Astrocyte of the hippocampus (primary cell): ENCODE results near the gene CCR5.
A peak's percentile ranks its signal among the peaks of the same experiment; 100 is the strongest.

Experiments
- DNase-seq: peaks from one replicate; pipeline ENCODE4 v3.0.0; 2011; ENCODE audit warnings: low read depth, low spot score

The CCR5 gene

GRCh38 chr3:46358466-46358865 lies 12.3 kb upstream of the CCR5 start:
- DNase-seq = no peak

- DNase-seq = peak; percentile 6
Measured at GRCh38 chr3:46359733-46360493, 10.8 kb upstream of the CCR5 start.

- no peak for DNase-seq
Measured at GRCh38 chr3:46360907-46361306, 9.8 kb upstream of the CCR5 start.

- DNase-seq = no peak
Measured at GRCh38 chr3:46361408-46362283, 9.1 kb upstream of the CCR5 start.

GRCh38 chr3:46365041-46365440 lies 5.7 kb upstream of the CCR5 start:
- no peak for DNase-seq

- DNase-seq = no peak
Measured at GRCh38 chr3:46365737-46366524, 4.8 kb upstream of the CCR5 start.

GRCh38 chr3:46367811-46368210 lies 2.9 kb upstream of the CCR5 start:
- no peak for DNase-seq

- no peak for DNase-seq
Measured at GRCh38 chr3:46368569-46368968, 2.2 kb upstream of the CCR5 start.

GRCh38 chr3:46369151-46369550 lies 1.6 kb upstream of the CCR5 start:
- DNase-seq = no peak

GRCh38 chr3:46369675-46370132 lies 1.0 kb upstream of the CCR5 start:
- no peak for DNase-seq

- no peak for DNase-seq
Measured at GRCh38 chr3:46371519-46372340, 984 bp downstream of the CCR5 start.

GRCh38 chr3:46372492-46373359 lies 2.0 kb downstream of the CCR5 start:
- peak; percentile 37 for DNase-seq

- DNase-seq = no peak
Measured at GRCh38 chr3:46374755-46375154, 4.0 kb downstream of the CCR5 start.

- no peak for DNase-seq
Measured at GRCh38 chr3:46375218-46375617, 4.5 kb downstream of the CCR5 start.

- DNase-seq = no peak
Measured at GRCh38 chr3:46375814-46376213, 5.1 kb downstream of the CCR5 start.

- peak; percentile 63 for DNase-seq
Measured at GRCh38 chr3:46378426-46378942, 7.7 kb downstream of the CCR5 start.

GRCh38 chr3:46380471-46381221 lies 9.9 kb downstream of the CCR5 start:
- no peak for DNase-seq

GRCh38 chr3:46381625-46382024 lies 10.9 kb downstream of the CCR5 start:
- DNase-seq = no peak
